Measurements from ENCODE around the gene BIRC5.
"Not testable (repeated sequence)": the region's sequence is repeated elsewhere in the genome, so short reads cannot be mapped to it uniquely, and the experiment has no call there.

BIRC5 gene

GRCh38 chr17:78214016-78214705 lies at the start of gene BIRC5:
BIRC5 (plus strand) TSS chr17:78214253; CDS start chr17:78214317, 64 bp downstream.
- peak within 1 kb of the TSS; percentile 71 to 98 (median 94) for H3K4me2 ChIP-seq
- H3K4me3 ChIP-seq: peak within 1 kb of the TSS; percentile 66 to 94 (median 83)
- H3K9ac ChIP-seq: peak within 1 kb of the TSS; percentile 72 to 97 (median 93)
- H3K36me3 ChIP-seq: peaks cover 0 to 38% (median 30%) of the 10 kb centered on the region in 11 experiments; a peak in 18 of 22 replicates
- no peaks in the 10 kb centered on the region for H3K9me3 ChIP-seq (replicated peaks in 1 of 11)
- H4K20me1 ChIP-seq: peaks cover 0 to 12% (median 4%) of the 10 kb centered on the region in 11 experiments; a peak in 8 of 22 replicates
- H3K27me3 ChIP-seq: no peaks in the 10 kb centered on the region
- no peak for TF ChIP-seq Cebpa-rat (IDR thresholded peaks at IDR 0.05)
- peak within 1 kb of the TSS in 10 of 11 experiments; percentile 57 to 97 (median 94); a peak in 20 of 22 replicates for H3K27ac ChIP-seq
- peaks cover 13 to 29% (median 24%) of the 10 kb centered on the region in 10 experiments for H3K4me1 ChIP-seq

DNA sequence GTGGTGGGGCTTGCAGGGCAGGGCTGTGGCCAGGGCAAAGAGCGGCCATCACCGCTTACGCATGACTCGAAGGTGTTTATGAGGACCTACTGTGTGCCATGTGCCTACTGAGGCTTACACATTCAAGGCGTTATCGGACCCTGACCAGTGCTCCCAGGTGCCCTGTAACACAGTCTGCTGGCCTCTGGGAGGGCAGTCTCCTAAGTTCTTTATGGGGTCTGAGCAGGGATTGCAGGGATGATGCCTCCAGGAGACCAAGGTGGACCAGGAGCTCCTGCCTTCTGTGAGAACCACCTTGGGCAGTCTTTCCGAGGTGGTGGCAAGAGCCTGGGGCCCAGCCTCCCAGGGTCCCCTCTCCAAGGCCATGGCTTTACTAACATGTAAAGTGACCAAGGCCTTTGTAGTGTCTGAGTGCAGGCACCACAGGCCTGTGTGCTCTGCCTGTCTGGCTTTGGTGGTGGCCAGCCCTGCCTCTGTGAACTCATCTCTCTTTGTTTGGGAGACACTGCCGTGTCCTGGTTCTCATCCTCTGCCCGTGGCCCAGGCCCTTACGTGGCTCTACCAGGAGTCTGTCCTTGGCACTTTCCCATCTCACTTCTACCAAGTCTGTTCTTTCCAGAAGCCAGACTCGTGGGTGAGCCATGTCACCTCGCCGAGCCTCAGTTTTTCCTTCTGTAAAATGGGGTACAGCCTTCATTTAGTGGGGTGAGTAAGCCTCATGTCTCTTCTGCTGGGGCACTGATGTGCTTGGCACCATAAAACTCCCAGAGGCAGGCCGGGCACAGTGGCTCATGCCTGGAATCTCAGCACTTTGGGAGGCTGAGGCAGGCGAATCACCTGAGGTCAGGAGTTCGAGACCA lies 49.1 kb upstream of the BIRC5 start:
- H3K4me1 ChIP-seq: peaks cover 11 to 31% (median 22%) of the 10 kb centered on the region in 10 experiments
- H3K9me3 ChIP-seq (replicated peaks in 1 of 11): no peaks in the 10 kb centered on the region
- no peak for TF ChIP-seq Cebpa-rat (IDR thresholded peaks at IDR 0.05)
- H3K36me3 ChIP-seq: no peaks in the 10 kb centered on the region
- H3K27ac ChIP-seq: no peak overlapping the region
- peaks cover 9 to 12% (median 10%) of the 10 kb centered on the region in 11 experiments for H4K20me1 ChIP-seq
- no peak overlapping the region; a peak in 1 of 22 replicates for H3K9ac ChIP-seq
- H3K27me3 ChIP-seq: no peaks in the 10 kb centered on the region
- no peak overlapping the region for H3K4me2 ChIP-seq
- H3K4me3 ChIP-seq: no peak overlapping the region

GRCh38 chr17:78166416-78166815 lies 47.6 kb upstream of the BIRC5 start:
- no peak for TF ChIP-seq Cebpa-rat (IDR thresholded peaks at IDR 0.05)
- Histone ChIP-seq H4K20me1 (peaks cover 17 to 26% (median 24%) of the 10 kb centered on the region in 11 experiments), H3K4me3 (no peak overlapping the region), H3K27ac (no peak overlapping the region), H3K9ac (no peak overlapping the region), H3K4me2 (no peak overlapping the region), H3K36me3 (peaks cover 0 to 13% (median 6%) of the 10 kb centered on the region in 11 experiments; a peak in 12 of 22 replicates), H3K27me3 (no peaks in the 10 kb centered on the region), H3K4me1 (peaks cover 19 to 39% (median 29%) of the 10 kb centered on the region in 10 experiments), H3K9me3 (replicated peaks in 1 of 11) (no peaks in the 10 kb centered on the region)

GRCh38 chr17:78168242-78168902 lies 45.7 kb upstream of the BIRC5 start, which contains the start of gene SYNGR2:
SYNGR2 (plus strand) TSS chr17:78168581; CDS start chr17:78168617, 36 bp downstream.
- no peaks in the 10 kb centered on the region for H3K9me3 ChIP-seq (replicated peaks in 1 of 11)
- peak within 1 kb of the TSS; percentile 73 to 95 (median 82) for H3K4me3 ChIP-seq
- H3K4me1 ChIP-seq: peaks cover 39 to 59% (median 44%) of the 10 kb centered on the region in 10 experiments
- no peaks in the 10 kb centered on the region for H3K27me3 ChIP-seq
- H4K20me1 ChIP-seq: peaks cover 17 to 44% (median 41%) of the 10 kb centered on the region in 11 experiments
- peak within 1 kb of the TSS; percentile 92 to 100 (median 96) for H3K4me2 ChIP-seq
- no peak for TF ChIP-seq Cebpa-rat (IDR thresholded peaks at IDR 0.05)
- H3K36me3 ChIP-seq: peaks cover 8 to 32% (median 24%) of the 10 kb centered on the region in 11 experiments; a peak in 19 of 22 replicates
- H3K9ac ChIP-seq: peak within 1 kb of the TSS; percentile 81 to 97 (median 86)
- H3K27ac ChIP-seq: peak within 1 kb of the TSS; percentile 73 to 92 (median 83)

- H3K9ac ChIP-seq: peak overlapping the region; percentile 81 to 97 (median 86)
- H3K4me1 ChIP-seq: peaks cover 47 to 63% (median 51%) of the 10 kb centered on the region in 10 experiments
- H3K27ac ChIP-seq: peak overlapping the region; percentile 73 to 92 (median 83)
- H3K36me3 ChIP-seq: peaks cover 12 to 39% (median 30%) of the 10 kb centered on the region in 11 experiments; a peak in 21 of 22 replicates
- H4K20me1 ChIP-seq: peaks cover 17 to 52% (median 47%) of the 10 kb centered on the region in 11 experiments
- H3K9me3 ChIP-seq (replicated peaks in 1 of 11): no peaks in the 10 kb centered on the region
- H3K4me2 ChIP-seq: peak overlapping the region; percentile 92 to 100 (median 96)
- TF ChIP-seq Cebpa-rat (IDR thresholded peaks at IDR 0.05): no peak
- H3K4me3 ChIP-seq: peak overlapping the region; percentile 73 to 95 (median 82)
- no peaks in the 10 kb centered on the region for H3K27me3 ChIP-seq
Observed at GRCh38 chr17:78168903-78169793, 44.9 kb upstream of the BIRC5 start.

- peaks cover 24 to 54% (median 44%) of the 10 kb centered on the region in 11 experiments; a peak in 21 of 22 replicates for H3K36me3 ChIP-seq
- H3K9me3 ChIP-seq (replicated peaks in 1 of 11): no peaks in the 10 kb centered on the region
- H3K4me1 ChIP-seq: peaks cover 55 to 77% (median 64%) of the 10 kb centered on the region in 10 experiments
- H3K27ac ChIP-seq: peak overlapping the region in 4 of 11 experiments; percentile 14 to 74 (median 29); a peak in 3 of 22 replicates
- peaks cover 17 to 70% (median 52%) of the 10 kb centered on the region in 11 experiments for H4K20me1 ChIP-seq
- no peak for TF ChIP-seq Cebpa-rat (IDR thresholded peaks at IDR 0.05)
- H3K9ac ChIP-seq: peak overlapping the region in 4 of 11 experiments; percentile 3 to 97 (median 41); a peak in 6 of 22 replicates
- H3K4me2 ChIP-seq: peak overlapping the region in 7 of 11 experiments; percentile 63 to 100 (median 89); a peak in 12 of 22 replicates
- peak overlapping the region in 2 of 10 experiments; percentile 2 to 95; a peak in 2 of 20 replicates for H3K4me3 ChIP-seq
- H3K27me3 ChIP-seq: no peaks in the 10 kb centered on the region
Observed at GRCh38 chr17:78170692-78171590, 43.1 kb upstream of the BIRC5 start.

GRCh38 chr17:78171591-78172248 lies 42.3 kb upstream of the BIRC5 start:
- H3K9me3 ChIP-seq (replicated peaks in 1 of 11); H3K27me3 ChIP-seq: not testable (repeated sequence)
- peak overlapping the region in 7 of 11 experiments; percentile 54 to 74 (median 64); a peak in 8 of 22 replicates for H3K27ac ChIP-seq
- peaks cover 24 to 59% (median 44%) of the 10 kb centered on the region in 11 experiments; a peak in 21 of 22 replicates for H3K36me3 ChIP-seq
- H3K4me3 ChIP-seq: peak overlapping the region in 3 of 10 experiments; percentile 18 to 95 (median 33); a peak in 4 of 20 replicates
- H3K9ac ChIP-seq: peak overlapping the region in 9 of 11 experiments; percentile 3 to 64 (median 52); a peak in 10 of 22 replicates
- peaks cover 57 to 83% (median 71%) of the 10 kb centered on the region in 10 experiments for H3K4me1 ChIP-seq
- H3K4me2 ChIP-seq: peak overlapping the region; percentile 47 to 100 (median 72)
- H4K20me1 ChIP-seq: peaks cover 17 to 75% (median 54%) of the 10 kb centered on the region in 11 experiments
